ENCODE measurements around the gene ZC3HAV1. TPM values are rescaled to one million over a fixed set of nuclear protein-coding genes. Genes with fewer than 3 reads are reported as not detected.

Gene ZC3HAV1
- total RNA-seq, 1 donor from 2014 or later: 43.6 TPM

- no peak for DNase-seq
- no peak overlapping the region for H3K27ac ChIP-seq
- peaks cover 92% of the 10 kb centered on the region for H3K36me3 ChIP-seq
- ATAC-seq: no peak
- intact Hi-C loops (cut with DNase I): no loop called here
- no peaks in the 10 kb centered on the region for H3K9me3 ChIP-seq
- H3K4me3 ChIP-seq: no peak overlapping the region
- TF ChIP-seq, protein P1, sequence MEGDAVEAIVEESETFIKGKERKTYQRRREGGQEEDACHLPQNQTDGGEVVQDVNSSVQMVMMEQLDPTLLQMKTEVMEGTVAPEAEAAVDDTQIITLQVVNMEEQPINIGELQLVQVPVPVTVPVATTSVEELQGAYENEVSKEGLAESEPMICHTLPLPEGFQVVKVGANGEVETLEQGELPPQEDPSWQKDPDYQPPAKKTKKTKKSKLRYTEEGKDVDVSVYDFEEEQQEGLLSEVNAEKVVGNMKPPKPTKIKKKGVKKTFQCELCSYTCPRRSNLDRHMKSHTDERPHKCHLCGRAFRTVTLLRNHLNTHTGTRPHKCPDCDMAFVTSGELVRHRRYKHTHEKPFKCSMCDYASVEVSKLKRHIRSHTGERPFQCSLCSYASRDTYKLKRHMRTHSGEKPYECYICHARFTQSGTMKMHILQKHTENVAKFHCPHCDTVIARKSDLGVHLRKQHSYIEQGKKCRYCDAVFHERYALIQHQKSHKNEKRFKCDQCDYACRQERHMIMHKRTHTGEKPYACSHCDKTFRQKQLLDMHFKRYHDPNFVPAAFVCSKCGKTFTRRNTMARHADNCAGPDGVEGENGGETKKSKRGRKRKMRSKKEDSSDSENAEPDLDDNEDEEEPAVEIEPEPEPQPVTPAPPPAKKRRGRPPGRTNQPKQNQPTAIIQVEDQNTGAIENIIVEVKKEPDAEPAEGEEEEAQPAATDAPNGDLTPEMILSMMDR (IDR thresholded peaks at IDR 0.05): no peak
- no peaks in the 10 kb centered on the region for H3K27me3 ChIP-seq (ENCODE audit: low read depth)
- peaks cover 5% of the 10 kb centered on the region for H3K4me1 ChIP-seq
Measured at GRCh38 chr7:139071680-139072079, 37.8 kb downstream of the ZC3HAV1 start.

DNA sequence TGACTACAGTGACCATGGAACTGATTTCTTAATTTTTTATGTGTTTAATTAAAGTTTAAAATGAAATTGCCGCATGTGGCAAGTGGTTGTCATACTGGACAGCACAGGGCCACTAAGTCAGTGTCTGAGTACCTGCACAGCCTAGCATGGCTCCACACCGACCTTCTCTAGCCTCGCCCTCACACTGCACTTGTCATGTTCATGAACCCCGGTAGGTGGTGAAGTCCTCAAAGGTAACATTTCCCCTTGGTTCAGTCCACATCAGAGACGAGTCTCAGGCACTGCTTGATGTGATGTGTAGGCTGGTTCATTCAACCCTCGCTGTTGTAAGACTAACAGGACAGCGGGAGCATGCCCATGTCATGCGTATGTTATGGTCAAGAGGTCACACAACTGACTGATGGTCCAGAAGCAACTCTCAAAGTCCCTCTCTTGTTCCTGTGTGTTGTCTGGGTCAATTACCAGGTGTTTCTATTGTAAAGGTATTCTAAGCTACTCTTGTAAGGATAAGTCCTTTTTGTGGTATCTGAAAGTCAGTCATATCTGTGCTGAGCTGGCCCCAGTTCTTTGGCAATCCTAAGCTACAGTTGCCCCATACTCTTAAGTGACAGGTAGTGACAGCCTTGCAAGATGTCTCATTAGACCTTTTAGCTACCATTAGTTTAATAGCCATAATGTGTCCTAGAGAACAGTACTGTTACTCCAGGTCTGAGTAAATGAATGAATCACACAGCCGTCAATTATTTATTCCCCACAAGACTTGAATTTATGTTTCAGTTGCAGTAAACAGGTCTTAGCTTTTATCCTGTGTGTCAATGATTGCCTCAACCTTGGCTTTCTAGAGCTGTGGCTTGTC lies 40.7 kb downstream of the ZC3HAV1 start:
- no peak overlapping the region for H3K4me3 ChIP-seq
- H3K27me3 ChIP-seq (ENCODE audit: low read depth): no peaks in the 10 kb centered on the region
- ATAC-seq (no peak), DNase-seq (no peak)
- H3K4me1 ChIP-seq: no peaks in the 10 kb centered on the region
- H3K9me3 ChIP-seq: no peaks in the 10 kb centered on the region
- H3K36me3 ChIP-seq: peaks cover 100% of the 10 kb centered on the region
- TF ChIP-seq, protein P1 (IDR thresholded peaks at IDR 0.05): no peak
- no peak overlapping the region for H3K27ac ChIP-seq
- intact Hi-C loops (cut with DNase I): no loop called here

DNA sequence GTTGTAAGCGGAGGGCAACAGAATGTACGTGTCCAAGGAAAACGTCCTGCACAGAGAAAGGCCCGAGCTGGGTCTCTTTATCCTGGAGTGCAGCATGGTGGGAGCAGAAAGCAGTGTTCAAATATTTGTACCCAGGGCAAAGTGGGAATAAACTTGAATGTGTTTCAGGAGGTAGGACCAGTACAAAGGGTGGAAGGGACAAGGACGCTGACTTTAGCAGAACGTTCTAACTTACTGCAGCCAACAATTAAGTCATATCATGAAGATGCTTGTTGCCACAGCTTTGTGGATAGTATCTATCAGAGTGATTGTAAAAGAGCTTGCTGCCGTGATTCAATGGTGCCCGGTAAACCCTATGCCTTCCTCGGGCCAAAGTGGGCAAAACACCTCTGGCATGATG lies 43.2 kb downstream of the ZC3HAV1 start:
- no peaks in the 10 kb centered on the region for H3K4me1 ChIP-seq
- DNase-seq (no peak), ATAC-seq (no peak)
- H3K4me3 ChIP-seq: no peak overlapping the region
- H3K36me3 ChIP-seq: peaks cover 100% of the 10 kb centered on the region
- no peaks in the 10 kb centered on the region for H3K27me3 ChIP-seq (ENCODE audit: low read depth)
- intact Hi-C loops (cut with DNase I): no loop called here
- H3K9me3 ChIP-seq: no peaks in the 10 kb centered on the region
- H3K27ac ChIP-seq: no peak overlapping the region
- TF ChIP-seq, protein P1 (IDR thresholded peaks at IDR 0.05): no peak

DNA sequence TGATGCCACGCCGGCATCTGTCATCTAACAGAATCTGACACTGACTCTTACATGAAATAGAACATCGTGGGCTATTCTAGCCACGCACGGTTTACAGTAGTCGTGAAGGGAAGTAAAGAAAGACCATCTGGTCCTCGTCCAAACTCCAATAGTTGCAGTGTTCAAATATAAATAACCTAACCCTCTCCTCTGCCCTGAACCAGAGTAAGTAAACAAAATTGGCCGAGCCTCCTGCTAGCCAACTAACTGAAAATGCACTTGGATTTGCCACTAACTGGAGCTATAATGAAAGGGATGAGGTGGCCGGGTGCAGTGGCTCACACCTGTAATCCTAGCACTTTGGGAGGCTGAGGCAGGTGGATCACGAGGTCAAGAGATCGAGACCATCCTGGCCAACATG lies 44.2 kb downstream of the ZC3HAV1 start:
- TF ChIP-seq, protein P1 (IDR thresholded peaks at IDR 0.05): no peak
- Histone ChIP-seq H3K4me3 (no peak overlapping the region), H3K27me3 (ENCODE audit: low read depth) (no peaks in the 10 kb centered on the region), H3K4me1 (no peaks in the 10 kb centered on the region), H3K9me3 (no peaks in the 10 kb centered on the region), H3K27ac (no peak overlapping the region), H3K36me3 (peaks cover 100% of the 10 kb centered on the region)
- ATAC-seq (no peak), DNase-seq (no peak)
- intact Hi-C loops (cut with DNase I): no loop called here

- H3K4me1 ChIP-seq: peaks cover 7% of the 10 kb centered on the region
- no peak overlapping the region for H3K27ac ChIP-seq
Measured at GRCh38 chr7:139061416-139061815, 48.1 kb downstream of the ZC3HAV1 start.

More at GRCh38 chr7:139061416-139061815, 48.1 kb downstream of the ZC3HAV1 start:
- Histone ChIP-seq H3K9me3 (no peaks in the 10 kb centered on the region), H3K4me3 (no peak overlapping the region), H3K27me3 (ENCODE audit: low read depth) (no peaks in the 10 kb centered on the region), H3K36me3 (peaks cover 96% of the 10 kb centered on the region)
- TF ChIP-seq, protein P1 (IDR thresholded peaks at IDR 0.05): no peak
- no peak for ATAC-seq
- intact Hi-C loops (cut with DNase I): no loop called here
- DNase-seq: no peak
